Upper lobe of right lung (tissue), 1 donor: ENCODE measurements around the gene GRHPR. TPM values are rescaled to one million over a fixed set of nuclear protein-coding genes. Genes with fewer than 3 reads are reported as not detected.
A peak's percentile ranks its signal among the peaks of the same experiment; 100 is the strongest.

Experiments
- ATAC-seq: fragments of 200-7000 bp; cut with Tn5 transposase; one replicate; pipeline ENCODE4 v1.9.1; 2020; ENCODE audit warnings: mild to moderate bottlenecking, moderate library complexity
- DNase-seq: peaks from one replicate; pipeline ENCODE4 v3.0.0-alpha.2; 2020
- H3K27ac ChIP-seq: fragments of 200-600 bp; one replicate; pipeline ENCODE4 v1.8.0; 2022
- H3K27me3 ChIP-seq: fragments of 200-600 bp; one replicate; pipeline ENCODE4 v1.8.0; 2022; ENCODE audit warnings: mild to moderate bottlenecking
- H3K36me3 ChIP-seq: fragments of 200-600 bp; one replicate; pipeline ENCODE4 v1.8.0; 2022
- H3K4me1 ChIP-seq: fragments of 200-600 bp; one replicate; pipeline ENCODE4 v1.8.0; 2022
- H3K4me3 ChIP-seq: fragments of 200-600 bp; one replicate; pipeline ENCODE4 v1.8.0; 2022; ENCODE audit warnings: mild to moderate bottlenecking
- H3K9me3 ChIP-seq: fragments of 200-600 bp; one replicate; pipeline ENCODE4 v1.8.0; 2022
- intact Hi-C: fragments of 100-400 bp; cut with DNase I; formaldehyde crosslinking; loops from one replicate; pipeline ENCODE4 v1.11.0; 2022
- total RNA-seq: library from RNA; stranded (reverse); fragmentation: NEBNext Ultra II Directional; extraction: Animal tissue kit (Norgen Biotek cat#: 25700); gene quantifications from one replicate; pipeline ENCODE4 v1.2.1, GENCODE V29; 2021
- TF ChIP-seq, protein P1 (sequence below): fragments of 200-600 bp; IDR thresholded peaks from one replicate; pipeline ENCODE4 v1.8.0; 2022; ENCODE audit warnings: antibody characterized with exemption
- donor health status: DM: no; HTN: yes; CAD: no; lungs with severe emphysema.

Gene GRHPR
- total RNA-seq, 1 donor from 2014 or later = 65.0 TPM

DNA sequence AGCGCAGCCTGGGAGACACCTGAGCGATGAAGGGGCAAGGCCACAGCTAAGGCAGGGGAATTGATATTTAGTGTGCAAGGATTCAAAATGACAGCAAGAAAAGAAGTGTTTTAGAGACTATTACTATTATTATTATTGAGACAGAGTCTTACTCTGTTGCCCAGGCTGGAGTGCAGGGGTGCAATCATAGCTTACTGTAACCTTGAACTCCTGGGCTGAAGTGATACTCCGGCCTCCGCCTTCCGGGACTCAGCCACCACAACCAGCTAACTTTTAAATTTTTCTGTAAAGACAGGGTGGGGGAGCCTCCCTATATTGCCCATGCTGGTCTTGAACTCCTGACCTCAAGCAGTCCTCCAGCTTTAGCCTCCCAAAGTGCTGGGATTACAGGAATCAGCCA, 3.3 kb upstream of the GRHPR start:
- H3K27me3 ChIP-seq = no peaks in the 10 kb centered on the region
- ATAC-seq (no peak), DNase-seq (no peak)
- H3K4me3 ChIP-seq = no peak overlapping the region
- H3K4me1 ChIP-seq = peaks cover 9% of the 10 kb centered on the region
- H3K27ac ChIP-seq = no peak overlapping the region
- no peaks in the 10 kb centered on the region for H3K9me3 ChIP-seq
- intact Hi-C loops = no loop called here
- H3K36me3 ChIP-seq = no peaks in the 10 kb centered on the region
- TF ChIP-seq, protein P1, sequence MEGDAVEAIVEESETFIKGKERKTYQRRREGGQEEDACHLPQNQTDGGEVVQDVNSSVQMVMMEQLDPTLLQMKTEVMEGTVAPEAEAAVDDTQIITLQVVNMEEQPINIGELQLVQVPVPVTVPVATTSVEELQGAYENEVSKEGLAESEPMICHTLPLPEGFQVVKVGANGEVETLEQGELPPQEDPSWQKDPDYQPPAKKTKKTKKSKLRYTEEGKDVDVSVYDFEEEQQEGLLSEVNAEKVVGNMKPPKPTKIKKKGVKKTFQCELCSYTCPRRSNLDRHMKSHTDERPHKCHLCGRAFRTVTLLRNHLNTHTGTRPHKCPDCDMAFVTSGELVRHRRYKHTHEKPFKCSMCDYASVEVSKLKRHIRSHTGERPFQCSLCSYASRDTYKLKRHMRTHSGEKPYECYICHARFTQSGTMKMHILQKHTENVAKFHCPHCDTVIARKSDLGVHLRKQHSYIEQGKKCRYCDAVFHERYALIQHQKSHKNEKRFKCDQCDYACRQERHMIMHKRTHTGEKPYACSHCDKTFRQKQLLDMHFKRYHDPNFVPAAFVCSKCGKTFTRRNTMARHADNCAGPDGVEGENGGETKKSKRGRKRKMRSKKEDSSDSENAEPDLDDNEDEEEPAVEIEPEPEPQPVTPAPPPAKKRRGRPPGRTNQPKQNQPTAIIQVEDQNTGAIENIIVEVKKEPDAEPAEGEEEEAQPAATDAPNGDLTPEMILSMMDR = no peak

DNA sequence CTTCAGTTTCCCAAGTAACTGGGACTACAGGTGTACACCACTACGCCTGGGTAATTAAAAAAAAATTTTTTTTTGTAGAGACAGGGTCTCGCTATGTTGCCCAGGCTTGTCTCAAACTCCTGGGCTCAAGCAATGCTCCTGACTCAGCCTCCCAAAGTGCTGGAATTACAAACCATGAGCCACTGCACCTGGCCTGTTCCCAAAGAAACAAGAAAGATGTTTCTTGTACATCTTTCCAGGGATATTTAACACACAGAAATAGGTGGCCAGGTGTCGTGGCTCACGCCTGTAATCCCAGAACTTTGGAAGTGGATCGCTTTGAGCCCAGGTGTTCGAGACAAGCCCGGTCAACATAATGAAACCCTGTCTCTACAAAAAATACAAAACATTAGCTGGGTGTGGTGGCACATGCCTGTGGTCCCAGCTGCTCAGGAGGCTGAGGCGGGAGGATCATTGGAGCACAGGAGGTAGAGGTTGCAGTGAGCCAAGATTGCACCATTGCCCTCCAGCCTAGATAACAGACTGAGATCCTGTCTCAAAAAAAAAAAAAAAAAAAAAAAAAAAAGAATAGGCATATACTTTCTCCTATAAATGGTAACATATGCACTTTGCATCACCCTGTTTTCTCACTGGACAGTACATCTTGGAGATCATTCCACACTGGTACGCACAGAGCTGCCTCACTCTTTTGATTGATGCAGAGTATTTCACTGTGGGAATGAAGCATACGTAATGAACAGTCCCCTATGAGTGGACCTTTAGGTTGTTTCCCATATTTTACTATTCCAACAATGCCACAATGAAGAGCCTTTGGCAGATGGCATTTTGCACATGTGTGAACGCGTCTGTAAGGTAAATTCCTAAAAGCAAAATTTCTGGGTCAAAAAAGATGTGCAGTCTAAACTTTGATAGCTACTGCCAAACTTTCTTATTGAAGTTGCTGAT, 2.0 kb upstream of the GRHPR start:
- TF ChIP-seq, protein P1 = no peak
- ATAC-seq (no peak), DNase-seq (no peak)
- Histone ChIP-seq H3K36me3 (no peaks in the 10 kb centered on the region), H3K27me3 (no peaks in the 10 kb centered on the region), H3K9me3 (no peaks in the 10 kb centered on the region), H3K27ac (no peak overlapping the region), H3K4me1 (peaks cover 22% of the 10 kb centered on the region), H3K4me3 (no peak overlapping the region)
- intact Hi-C loops = no loop called here

DNA sequence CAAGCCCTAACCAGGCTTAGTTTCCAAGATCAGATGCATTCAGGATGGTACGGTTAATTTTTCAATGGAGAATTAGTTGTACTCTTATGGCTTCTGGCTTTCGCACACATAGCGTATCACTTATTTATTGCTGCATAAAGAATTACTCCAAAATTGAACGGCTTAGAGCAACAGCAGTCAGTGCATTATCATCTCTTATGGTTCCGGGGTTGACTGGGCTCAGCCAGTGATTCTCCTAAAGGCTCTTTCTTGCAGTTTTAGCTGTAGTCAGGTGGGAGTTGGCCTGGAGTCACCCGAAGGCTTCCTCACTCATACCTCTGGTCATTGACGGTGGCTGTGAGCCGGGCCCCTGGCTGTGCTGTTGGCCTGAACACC, 595 bp upstream of the GRHPR start:
- peak overlapping the region; percentile 88 for H3K27ac ChIP-seq
- TF ChIP-seq, protein P1 = no peak
- H3K36me3 ChIP-seq = peaks cover 8% of the 10 kb centered on the region
- H3K9me3 ChIP-seq = no peaks in the 10 kb centered on the region
- DNase-seq (no peak), ATAC-seq (no peak)
- intact Hi-C loops = no loop called here
- no peaks in the 10 kb centered on the region for H3K27me3 ChIP-seq
- peaks cover 23% of the 10 kb centered on the region for H3K4me1 ChIP-seq
- peak overlapping the region; percentile 99 for H3K4me3 ChIP-seq

DNA sequence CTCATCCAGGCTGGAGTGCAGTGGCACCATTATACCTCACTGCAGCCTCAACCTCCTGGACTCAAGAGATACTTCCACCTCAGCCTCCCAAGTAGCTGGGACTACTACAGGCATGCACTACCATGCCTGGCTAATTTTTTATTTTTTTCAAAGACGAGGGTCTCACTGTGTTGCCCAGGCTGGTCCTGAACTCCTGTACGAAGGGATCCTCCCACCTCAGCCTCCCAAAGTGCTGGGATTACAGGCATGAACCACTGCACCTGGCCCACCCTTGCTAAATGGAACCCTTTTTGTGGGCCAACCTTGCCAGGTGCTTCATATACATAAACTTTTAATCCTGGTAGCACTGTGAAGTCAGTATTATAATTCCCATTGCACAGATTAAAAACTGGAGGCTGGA, 1.0 kb downstream of the GRHPR start:
- Histone ChIP-seq H3K4me1 (peaks cover 23% of the 10 kb centered on the region), H3K27me3 (no peaks in the 10 kb centered on the region), H3K4me3 (peak overlapping the region; percentile 99), H3K36me3 (peaks cover 24% of the 10 kb centered on the region), H3K9me3 (no peaks in the 10 kb centered on the region), H3K27ac (no peak overlapping the region)
- DNase-seq (no peak), ATAC-seq (no peak)
- TF ChIP-seq, protein P1 = no peak
- intact Hi-C loops = no loop called here

DNA sequence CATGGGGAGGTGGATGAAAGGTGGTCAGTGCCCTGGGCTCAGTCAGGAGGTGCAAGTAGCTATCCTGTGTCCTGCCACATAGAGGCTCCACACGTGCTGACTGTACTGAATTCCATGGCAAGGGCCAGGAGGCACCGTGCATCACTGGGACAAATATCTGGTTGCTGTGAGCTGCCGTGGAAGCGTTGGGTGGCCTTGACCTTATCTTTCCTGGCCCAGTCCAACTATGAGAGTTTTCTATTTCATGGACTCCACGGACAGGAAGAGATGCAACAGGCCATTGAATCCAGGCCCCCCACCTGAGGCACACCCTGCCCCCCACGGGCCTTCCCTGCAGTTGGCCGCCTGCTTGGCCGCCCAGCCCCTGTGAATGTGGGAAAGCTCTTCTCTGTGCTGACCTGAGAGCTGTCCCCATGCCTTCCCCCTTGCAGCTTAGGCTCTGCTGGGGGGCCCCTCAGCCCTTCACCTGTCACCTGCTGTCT, 1.7 kb downstream of the GRHPR start:
- Histone ChIP-seq H3K9me3 (no peaks in the 10 kb centered on the region), H3K27ac (no peak overlapping the region), H3K36me3 (peaks cover 31% of the 10 kb centered on the region), H3K4me3 (peak overlapping the region; percentile 99), H3K27me3 (no peaks in the 10 kb centered on the region), H3K4me1 (peaks cover 23% of the 10 kb centered on the region)
- intact Hi-C loops = no loop called here
- no peak for DNase-seq
- TF ChIP-seq, protein P1 = no peak
- ATAC-seq = no peak
